ENCODE results near the gene XIST. TPM values are rescaled to one million over a fixed set of nuclear protein-coding genes. Genes with fewer than 3 reads are reported as not detected.

Gene XIST
- total and polyA plus RNA-seq, 9 of the 15 experiments (the other 6 are each of a cell fraction or from before 2014, with no cell fraction given), result 22.4 to 160 (median 55.5) TPM

DNA sequence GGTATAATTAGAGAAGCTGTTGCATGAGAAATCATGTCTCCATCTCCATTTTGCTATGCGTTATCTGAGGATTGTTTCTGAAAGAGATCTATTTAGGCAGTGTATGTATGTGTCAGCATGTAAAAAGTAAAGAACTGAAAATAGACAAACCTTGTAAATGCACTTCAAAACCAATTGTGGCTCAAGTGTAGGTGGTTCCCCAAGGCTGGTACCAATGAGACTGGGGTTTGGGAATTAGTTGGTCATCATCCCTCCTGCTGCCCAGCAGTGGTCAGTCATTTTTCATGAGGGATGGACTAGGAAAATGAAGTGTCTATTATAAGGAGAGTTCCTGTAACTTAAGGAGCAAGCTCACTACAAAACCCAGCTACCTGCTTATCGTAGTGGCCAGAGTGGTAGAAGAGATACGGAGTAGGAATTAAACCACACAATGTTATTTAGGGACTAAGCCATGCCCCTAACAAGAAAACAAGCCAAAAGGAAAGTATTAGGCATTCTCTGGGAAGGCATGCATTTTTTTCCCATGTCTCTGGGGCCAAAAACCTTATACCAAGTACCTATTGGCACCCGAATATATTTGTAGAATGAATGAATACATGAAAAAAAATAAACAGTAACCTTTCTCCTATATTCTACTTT, 30.5 kb downstream of the XIST start:
- POLR2A ChIA-PET, result no interaction called here

More for the DNA sequence above, 30.5 kb downstream of the XIST start:
- ATAC-seq (no peak), DNase-seq (ENCODE audit: extremely low read depth in 1 of 4, low spot score in 3 of 4) (no peak), FAIRE-seq (no peak)
- in situ Hi-C loops (cut with MboI), result no loop called here
- no peaks in the 10 kb centered on the region for H3K4me1 ChIP-seq (replicated peaks in 1 of 2; ENCODE audit: control insufficient read depth in 2 of 2, insufficient read depth in 2 of 2, low read length in 2 of 2)
- H3K9ac ChIP-seq (ENCODE audit: insufficient read depth in 1 of 2, low read depth in 2 of 2, low read length in 2 of 2), result no peak overlapping the region
- 37% methylated on average over 4 of the region's 4 CpGs for WGBS (ENCODE audit: insufficient coverage, low coverage, missing lambda C conversion rate)
- intact Hi-C loops (cut with micrococcal nuclease), result no loop called here
- H3K4me2 ChIP-seq (ENCODE audit: insufficient read depth, low read length), result no peak overlapping the region
- no peaks in the 10 kb centered on the region for H3K9me1 ChIP-seq (ENCODE audit: control insufficient read depth, insufficient read depth, low read length)
- H4K20me1 ChIP-seq (replicated peaks; ENCODE audit: control insufficient read depth, insufficient read depth, low read length), result no peaks in the 10 kb centered on the region
- TF ChIP-seq, protein P1, sequence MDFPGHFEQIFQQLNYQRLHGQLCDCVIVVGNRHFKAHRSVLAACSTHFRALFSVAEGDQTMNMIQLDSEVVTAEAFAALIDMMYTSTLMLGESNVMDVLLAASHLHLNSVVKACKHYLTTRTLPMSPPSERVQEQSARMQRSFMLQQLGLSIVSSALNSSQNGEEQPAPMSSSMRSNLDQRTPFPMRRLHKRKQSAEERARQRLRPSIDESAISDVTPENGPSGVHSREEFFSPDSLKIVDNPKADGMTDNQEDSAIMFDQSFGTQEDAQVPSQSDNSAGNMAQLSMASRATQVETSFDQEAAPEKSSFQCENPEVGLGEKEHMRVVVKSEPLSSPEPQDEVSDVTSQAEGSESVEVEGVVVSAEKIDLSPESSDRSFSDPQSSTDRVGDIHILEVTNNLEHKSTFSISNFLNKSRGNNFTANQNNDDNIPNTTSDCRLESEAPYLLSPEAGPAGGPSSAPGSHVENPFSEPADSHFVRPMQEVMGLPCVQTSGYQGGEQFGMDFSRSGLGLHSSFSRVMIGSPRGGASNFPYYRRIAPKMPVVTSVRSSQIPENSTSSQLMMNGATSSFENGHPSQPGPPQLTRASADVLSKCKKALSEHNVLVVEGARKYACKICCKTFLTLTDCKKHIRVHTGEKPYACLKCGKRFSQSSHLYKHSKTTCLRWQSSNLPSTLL (IDR thresholded peaks at IDR 0.05), result no peak
- TF ChIP-seq, protein P2, sequence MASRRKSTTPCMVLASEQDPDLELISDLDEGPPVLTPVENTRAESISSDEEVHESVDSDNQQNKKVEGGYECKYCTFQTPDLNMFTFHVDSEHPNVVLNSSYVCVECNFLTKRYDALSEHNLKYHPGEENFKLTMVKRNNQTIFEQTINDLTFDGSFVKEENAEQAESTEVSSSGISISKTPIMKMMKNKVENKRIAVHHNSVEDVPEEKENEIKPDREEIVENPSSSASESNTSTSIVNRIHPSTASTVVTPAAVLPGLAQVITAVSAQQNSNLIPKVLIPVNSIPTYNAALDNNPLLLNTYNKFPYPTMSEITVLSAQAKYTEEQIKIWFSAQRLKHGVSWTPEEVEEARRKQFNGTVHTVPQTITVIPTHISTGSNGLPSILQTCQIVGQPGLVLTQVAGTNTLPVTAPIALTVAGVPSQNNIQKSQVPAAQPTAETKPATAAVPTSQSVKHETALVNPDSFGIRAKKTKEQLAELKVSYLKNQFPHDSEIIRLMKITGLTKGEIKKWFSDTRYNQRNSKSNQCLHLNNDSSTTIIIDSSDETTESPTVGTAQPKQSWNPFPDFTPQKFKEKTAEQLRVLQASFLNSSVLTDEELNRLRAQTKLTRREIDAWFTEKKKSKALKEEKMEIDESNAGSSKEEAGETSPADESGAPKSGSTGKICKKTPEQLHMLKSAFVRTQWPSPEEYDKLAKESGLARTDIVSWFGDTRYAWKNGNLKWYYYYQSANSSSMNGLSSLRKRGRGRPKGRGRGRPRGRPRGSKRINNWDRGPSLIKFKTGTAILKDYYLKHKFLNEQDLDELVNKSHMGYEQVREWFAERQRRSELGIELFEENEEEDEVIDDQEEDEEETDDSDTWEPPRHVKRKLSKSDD (conservative IDR thresholded peaks at IDR 0.05; ENCODE audit: low read length), result no peak
- TF ChIP-seq PYGO2 (tag; IDR thresholded peaks at IDR 0.05) (no peak), WHSC1 (IDR thresholded peaks at IDR 0.05; ENCODE audit: low read length) (no peak), KAT7 (CRISPR knock-in tag; IDR thresholded peaks at IDR 0.05; ENCODE audit: borderline replicate concordance) (no peak), POLR2AphosphoS2 (IDR thresholded peaks at IDR 0.05; ENCODE audit: low read length) (no peak), ZNF785 (CRISPR knock-in tag; IDR thresholded peaks at IDR 0.05) (no peak)
- TF ChIP-seq, protein P3, sequence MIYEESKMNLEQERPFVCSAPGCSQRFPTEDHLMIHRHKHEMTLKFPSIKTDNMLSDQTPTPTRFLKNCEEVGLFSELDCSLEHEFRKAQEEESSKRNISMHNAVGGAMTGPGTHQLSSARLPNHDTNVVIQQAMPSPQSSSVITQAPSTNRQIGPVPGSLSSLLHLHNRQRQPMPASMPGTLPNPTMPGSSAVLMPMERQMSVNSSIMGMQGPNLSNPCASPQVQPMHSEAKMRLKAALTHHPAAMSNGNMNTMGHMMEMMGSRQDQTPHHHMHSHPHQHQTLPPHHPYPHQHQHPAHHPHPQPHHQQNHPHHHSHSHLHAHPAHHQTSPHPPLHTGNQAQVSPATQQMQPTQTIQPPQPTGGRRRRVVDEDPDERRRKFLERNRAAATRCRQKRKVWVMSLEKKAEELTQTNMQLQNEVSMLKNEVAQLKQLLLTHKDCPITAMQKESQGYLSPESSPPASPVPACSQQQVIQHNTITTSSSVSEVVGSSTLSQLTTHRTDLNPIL (CRISPR knock-in tag; IDR thresholded peaks at IDR 0.05), result no peak
- TF ChIP-seq, protein P4, sequence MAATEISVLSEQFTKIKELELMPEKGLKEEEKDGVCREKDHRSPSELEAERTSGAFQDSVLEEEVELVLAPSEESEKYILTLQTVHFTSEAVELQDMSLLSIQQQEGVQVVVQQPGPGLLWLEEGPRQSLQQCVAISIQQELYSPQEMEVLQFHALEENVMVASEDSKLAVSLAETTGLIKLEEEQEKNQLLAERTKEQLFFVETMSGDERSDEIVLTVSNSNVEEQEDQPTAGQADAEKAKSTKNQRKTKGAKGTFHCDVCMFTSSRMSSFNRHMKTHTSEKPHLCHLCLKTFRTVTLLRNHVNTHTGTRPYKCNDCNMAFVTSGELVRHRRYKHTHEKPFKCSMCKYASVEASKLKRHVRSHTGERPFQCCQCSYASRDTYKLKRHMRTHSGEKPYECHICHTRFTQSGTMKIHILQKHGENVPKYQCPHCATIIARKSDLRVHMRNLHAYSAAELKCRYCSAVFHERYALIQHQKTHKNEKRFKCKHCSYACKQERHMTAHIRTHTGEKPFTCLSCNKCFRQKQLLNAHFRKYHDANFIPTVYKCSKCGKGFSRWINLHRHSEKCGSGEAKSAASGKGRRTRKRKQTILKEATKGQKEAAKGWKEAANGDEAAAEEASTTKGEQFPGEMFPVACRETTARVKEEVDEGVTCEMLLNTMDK (IDR thresholded peaks at IDR 0.05; ENCODE audit: borderline replicate concordance, insufficient read depth, low read depth, low read length, poor library complexity, severe bottlenecking), result no peak
- CTCF ChIA-PET (ENCODE audit: low intra/inter-chr PET ratio), result no interaction called here
- H3K27me3 ChIP-seq (ENCODE audit: control insufficient read depth in 2 of 2, insufficient read depth in 2 of 2, low read length in 2 of 2), result no peaks in the 10 kb centered on the region
- no TSS peak for BruUV-seq (replicated peaks)
- H3K9me3 ChIP-seq (replicated peaks; ENCODE audit: control insufficient read depth, insufficient read depth, low read depth, low read length), result no peaks in the 10 kb centered on the region
- H2AFZ ChIP-seq (ENCODE audit: low read depth, low read length), result no peak overlapping the region
- no peak overlapping the region for H3K4me3 ChIP-seq
- no peaks in the 10 kb centered on the region for H3K79me2 ChIP-seq (ENCODE audit: control insufficient read depth, insufficient read depth, low read length)
- peaks cover 50% of the 10 kb centered on the region; the same call in 2 of the 3 replicates for H3K36me3 ChIP-seq (ENCODE audit: control insufficient read depth, insufficient read depth, low read length)
- H3K27ac ChIP-seq (ENCODE audit: extremely low read depth, low read depth, low read length), result no peak overlapping the region

Measured in K562 (cell line).